HEK293 (cell line): ENCODE results near the gene PSD4.
"Not testable (repeated sequence)": the region's sequence is repeated elsewhere in the genome, so short reads cannot be mapped to it uniquely, and the experiment has no call there.

Experiments
- CTCF ChIA-PET: fragments of 350-600 bp; formaldehyde crosslinking; extraction: SDS; loops from one replicate; lab custom pipeline; 2021; ENCODE audit warnings: antibody characterized with exemption; lab: Yijun Ruan, JAX
- POLR2A ChIA-PET: fragments of 300-600 bp; formaldehyde crosslinking; extraction: SDS; loops from one replicate; lab custom pipeline; 2020; ENCODE audit warnings: antibody characterized with exemption, inconsistent platforms; lab: Yijun Ruan, JAX
- H3K27ac ChIP-seq: fragments of 200-500 bp; sonication (Bioruptor generic); 2 replicates; pipeline ENCODE4 v1.5.1; 2014; ENCODE audit warnings: low read depth, low read length, control low read depth, inconsistent platforms; ENCODE audit errors: extremely low read depth
- H3K36me3 ChIP-seq, 2 experiments: fragments of 200-500 bp in 1 of 2; sonication (Bioruptor generic) in 1 of 2; 1 replicate in 1 of 2; 2 replicates in 1 of 2; pipeline ENCODE4 v1.5.1; 2014 to 2017; ENCODE audit warnings: inconsistent platforms in 2 of 2, low read length in 2 of 2; ENCODE audit not compliant: control insufficient read depth in 2 of 2, insufficient read depth in 1 of 2
- H3K4me1 ChIP-seq: fragments of 200-500 bp; sonication (Bioruptor generic); 2 replicates; pipeline ENCODE4 v1.5.1; 2014; ENCODE audit warnings: mild to moderate bottlenecking, low read length, inconsistent platforms; ENCODE audit not compliant: control insufficient read depth, insufficient read depth
- H3K4me3 ChIP-seq: 2 replicates; pipeline ENCODE4 v1.5.1; 2011; ENCODE audit warnings: low read depth, mild to moderate bottlenecking, control low read depth, low read length, moderate library complexity
- H3K9me3 ChIP-seq: fragments of 200-500 bp; sonication (Bioruptor generic); 2 replicates; pipeline ENCODE4 v1.5.1; 2014; ENCODE audit warnings: low read depth, low read length, inconsistent platforms; ENCODE audit not compliant: control insufficient read depth, insufficient read depth
- HOXD13 ChIP-seq: sonication (generic); formaldehyde crosslinking; IDR thresholded peaks from 2 replicates; pipeline ENCODE4 v1.8.0; 2022; ENCODE audit warnings: missing genetic modification reagents, borderline replicate concordance
- KLF8 ChIP-seq: fragments of 450-650 bp; formaldehyde crosslinking; IDR thresholded peaks from 2 replicates; pipeline ENCODE4 v1.5.1; 2016; ENCODE audit warnings: missing biosample characterization, missing genetic modification characterization
- WT1 ChIP-seq: fragments of 450-650 bp; formaldehyde crosslinking; IDR thresholded peaks from 2 replicates; pipeline ENCODE4 v1.5.1; 2016; ENCODE audit warnings: missing biosample characterization, missing genetic modification characterization
- ZNF157 ChIP-seq: fragments of 450-650 bp; formaldehyde crosslinking; IDR thresholded peaks from 2 replicates; pipeline ENCODE4 v1.5.1; 2016; ENCODE audit warnings: missing biosample characterization, missing genetic modification characterization
- ZNF169 ChIP-seq: fragments of 450-650 bp; formaldehyde crosslinking; IDR thresholded peaks from 2 replicates; pipeline ENCODE4 v1.5.1; 2016; ENCODE audit warnings: missing biosample characterization, missing genetic modification characterization
- ZNF211 ChIP-seq: fragments of 450-650 bp; formaldehyde crosslinking; IDR thresholded peaks from 2 replicates; pipeline ENCODE4 v1.5.1; 2016; ENCODE audit warnings: low read depth, missing biosample characterization, missing genetic modification characterization
- ZNF214 ChIP-seq: fragments of 450-650 bp; formaldehyde crosslinking; IDR thresholded peaks from 2 replicates; pipeline ENCODE4 v1.5.1; 2017; ENCODE audit warnings: missing biosample characterization, mild to moderate bottlenecking, missing genetic modification characterization, borderline replicate concordance
- ZNF239 ChIP-seq: fragments of 450-650 bp; formaldehyde crosslinking; IDR thresholded peaks from 2 replicates; pipeline ENCODE4 v1.5.1; 2016; ENCODE audit warnings: missing biosample characterization, missing genetic modification characterization
- ZNF335 ChIP-seq: fragments of 450-650 bp; formaldehyde crosslinking; conservative IDR thresholded peaks from 2 replicates; pipeline ENCODE4 v1.5.1; 2016; ENCODE audit warnings: missing biosample characterization, missing genetic modification characterization
- ZNF354C ChIP-seq: fragments of 450-650 bp; formaldehyde crosslinking; IDR thresholded peaks from 2 replicates; pipeline ENCODE4 v1.5.1; 2016; ENCODE audit warnings: missing biosample characterization, missing genetic modification characterization, low read depth, borderline replicate concordance
- ZNF521 ChIP-seq: fragments of 450-650 bp; formaldehyde crosslinking; IDR thresholded peaks from 2 replicates; pipeline ENCODE4 v1.5.1; 2017; ENCODE audit warnings: missing biosample characterization, mild to moderate bottlenecking, missing genetic modification characterization
- ZNF558 ChIP-seq: fragments of 450-650 bp; formaldehyde crosslinking; IDR thresholded peaks from 2 replicates; pipeline ENCODE4 v1.5.1; 2016; ENCODE audit warnings: missing biosample characterization, missing genetic modification characterization
- ZNF561 ChIP-seq: fragments of 450-650 bp; IDR thresholded peaks from 2 replicates; pipeline ENCODE4 v1.5.1; 2018; ENCODE audit warnings: missing biosample characterization, missing genetic modification characterization, borderline replicate concordance
- ZNF792 ChIP-seq: fragments of 450-650 bp; formaldehyde crosslinking; IDR thresholded peaks from 2 replicates; pipeline ENCODE4 v1.5.1; 2016; ENCODE audit warnings: missing biosample characterization, missing genetic modification characterization
- TF ChIP-seq, protein P1 (sequence below): fragments of 450-650 bp; formaldehyde crosslinking; IDR thresholded peaks from 2 replicates; pipeline ENCODE4 v1.5.1; 2016; ENCODE audit warnings: missing biosample characterization, missing genetic modification characterization
- TF ChIP-seq, protein P2 (sequence below): fragments of 450-650 bp; formaldehyde crosslinking; IDR thresholded peaks from 2 replicates; pipeline ENCODE4; 2016; ENCODE audit warnings: missing biosample characterization, missing genetic modification characterization
- TF ChIP-seq, protein P3 (sequence below): fragments of 450-650 bp; formaldehyde crosslinking; IDR thresholded peaks from 2 replicates; pipeline ENCODE4 v1.5.1; 2017; ENCODE audit warnings: missing biosample characterization, missing genetic modification characterization

The PSD4 gene

DNA sequence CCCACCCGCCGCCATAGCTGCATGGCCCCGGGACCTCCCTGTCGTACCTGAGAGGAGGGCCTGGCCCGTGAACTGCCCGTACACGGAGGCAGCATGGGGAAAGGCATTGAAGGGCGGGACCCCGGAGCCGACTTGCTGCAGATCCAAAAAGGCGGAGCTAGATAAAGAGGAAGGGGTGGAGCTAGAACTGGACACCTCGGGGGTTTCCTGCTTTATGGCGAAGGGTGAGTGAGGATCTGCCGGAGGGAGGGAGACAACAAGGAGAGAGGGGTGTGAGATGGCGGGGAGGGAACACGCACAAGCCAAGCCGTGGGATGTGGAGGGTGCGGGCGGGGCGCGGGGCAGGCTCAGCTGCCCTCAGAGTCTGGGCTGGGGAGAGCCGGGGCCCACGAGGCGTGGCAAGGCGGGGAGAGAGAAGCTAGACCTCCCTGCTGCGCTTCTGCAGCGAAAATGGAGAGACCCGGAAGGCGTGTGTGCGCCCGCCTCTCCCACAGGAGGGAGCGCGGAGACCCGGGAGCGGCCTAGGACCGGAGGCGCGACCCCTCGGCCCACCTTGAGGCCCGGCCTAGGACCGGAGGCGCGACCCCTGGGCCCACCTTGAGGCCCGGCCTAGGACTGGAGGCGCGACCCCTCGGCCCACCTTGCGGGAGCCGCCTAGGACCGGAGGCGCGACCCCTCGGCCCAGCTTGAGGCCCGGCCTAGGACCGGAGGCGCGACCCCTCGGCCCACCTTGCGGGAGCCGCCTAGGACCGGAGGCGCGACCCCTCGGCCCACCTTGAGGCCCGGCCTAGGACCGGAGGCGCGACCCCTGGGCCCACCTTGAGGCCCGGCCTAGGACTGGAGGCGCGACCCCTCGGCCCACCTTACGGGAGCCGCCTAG, 61.8 kb downstream of the PSD4 start:
- H3K27ac ChIP-seq, H3K4me3 ChIP-seq, H3K9me3 ChIP-seq, H3K36me3 ChIP-seq, POLR2A ChIA-PET, H3K4me1 ChIP-seq: not testable (repeated sequence)
- CTCF ChIA-PET: interaction anchor here (1.0 to 1.6 kb wide), 3 partner anchors 9 to 19 kb away, joined by 3 to 8 read pairs (median 4); no protein-coding TSS in a partner anchor

DNA sequence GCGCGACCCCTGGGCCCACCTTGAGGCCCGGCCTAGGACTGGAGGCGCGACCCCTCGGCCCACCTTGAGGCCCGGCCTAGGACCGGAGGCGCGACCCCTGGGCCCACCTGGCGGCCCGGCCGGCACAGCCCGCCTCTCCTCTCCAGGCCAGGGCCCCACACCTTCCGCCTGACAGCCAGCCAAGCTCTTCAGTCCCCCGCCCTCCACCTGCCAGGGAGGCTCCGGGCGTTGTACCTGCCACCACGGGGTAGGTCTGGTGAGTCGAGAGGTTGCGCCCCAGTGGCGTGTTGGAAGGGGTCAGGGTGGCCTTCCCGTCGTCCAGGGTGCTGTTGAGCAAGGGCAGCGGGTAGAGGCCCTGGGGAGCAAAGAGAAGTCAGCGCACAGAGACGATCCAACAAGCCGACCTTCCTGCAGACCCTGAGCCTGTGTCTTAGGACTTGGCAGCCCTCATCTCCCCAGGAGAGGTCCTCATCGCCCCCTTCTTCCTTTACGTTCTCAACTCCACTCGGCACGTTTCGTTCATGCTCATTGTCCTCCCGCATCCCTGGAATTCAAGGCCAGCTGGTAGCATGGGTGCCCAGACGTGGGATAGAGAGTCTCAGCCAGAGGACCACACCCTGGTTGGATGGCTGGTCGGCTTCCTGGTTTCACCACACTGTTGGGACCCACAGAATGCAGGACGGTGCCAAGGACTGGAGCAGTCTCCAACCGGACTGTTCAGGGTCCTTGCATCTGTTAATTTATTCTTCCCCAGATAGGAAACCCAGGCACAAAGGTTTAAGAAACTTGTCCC, 62.8 kb downstream of the PSD4 start:
- ChIA-PET CTCF (interaction anchor here (1.3 kb wide), 1 partner anchor 32 kb away, joined by 4 read pairs; no protein-coding TSS in a partner anchor), POLR2A (no interaction called here)
- H3K4me3 ChIP-seq: no peak overlapping the region
- no peaks in the 10 kb centered on the region for H3K9me3 ChIP-seq
- no peaks in the 10 kb centered on the region for H3K36me3 ChIP-seq
- peaks cover 11% of the 10 kb centered on the region for H3K4me1 ChIP-seq
- H3K27ac ChIP-seq: no peak overlapping the region
- TF ChIP-seq ZNF521 (tag by site-specific recombination): no peak
- no peak for TF ChIP-seq ZNF214 (tag by site-specific recombination)
- TF ChIP-seq ZNF239 (tag by site-specific recombination): no peak
- TF ChIP-seq ZNF792: no peak
- TF ChIP-seq ZNF558 (tag by site-specific recombination): no peak
- TF ChIP-seq ZNF335 (tag by site-specific recombination): no peak
- TF ChIP-seq ZNF157 (tag by site-specific recombination): no peak
- no peak for TF ChIP-seq HOXD13
- TF ChIP-seq KLF8 (tag by site-specific recombination): no peak
- no peak for TF ChIP-seq ZNF211 (tag by site-specific recombination)
- TF ChIP-seq ZNF354C (tag by site-specific recombination): no peak
- TF ChIP-seq, protein P1, sequence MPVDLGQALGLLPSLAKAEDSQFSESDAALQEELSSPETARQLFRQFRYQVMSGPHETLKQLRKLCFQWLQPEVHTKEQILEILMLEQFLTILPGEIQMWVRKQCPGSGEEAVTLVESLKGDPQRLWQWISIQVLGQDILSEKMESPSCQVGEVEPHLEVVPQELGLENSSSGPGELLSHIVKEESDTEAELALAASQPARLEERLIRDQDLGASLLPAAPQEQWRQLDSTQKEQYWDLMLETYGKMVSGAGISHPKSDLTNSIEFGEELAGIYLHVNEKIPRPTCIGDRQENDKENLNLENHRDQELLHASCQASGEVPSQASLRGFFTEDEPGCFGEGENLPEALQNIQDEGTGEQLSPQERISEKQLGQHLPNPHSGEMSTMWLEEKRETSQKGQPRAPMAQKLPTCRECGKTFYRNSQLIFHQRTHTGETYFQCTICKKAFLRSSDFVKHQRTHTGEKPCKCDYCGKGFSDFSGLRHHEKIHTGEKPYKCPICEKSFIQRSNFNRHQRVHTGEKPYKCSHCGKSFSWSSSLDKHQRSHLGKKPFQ (tag by site-specific recombination): no peak
- TF ChIP-seq, protein P2, sequence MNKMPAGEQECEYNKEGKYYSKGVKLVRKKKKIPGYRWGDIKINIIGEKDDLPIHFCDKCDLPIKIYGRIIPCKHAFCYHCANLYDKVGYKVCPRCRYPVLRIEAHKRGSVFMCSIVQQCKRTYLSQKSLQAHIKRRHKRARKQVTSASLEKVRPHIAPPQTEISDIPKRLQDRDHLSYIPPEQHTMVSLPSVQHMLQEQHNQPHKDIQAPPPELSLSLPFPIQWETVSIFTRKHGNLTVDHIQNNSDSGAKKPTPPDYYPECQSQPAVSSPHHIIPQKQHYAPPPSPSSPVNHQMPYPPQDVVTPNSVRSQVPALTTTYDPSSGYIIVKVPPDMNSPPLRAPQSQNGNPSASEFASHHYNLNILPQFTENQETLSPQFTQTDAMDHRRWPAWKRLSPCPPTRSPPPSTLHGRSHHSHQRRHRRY (tag by site-specific recombination): no peak
- no peak for TF ChIP-seq ZNF169 (tag by site-specific recombination)
- TF ChIP-seq ZNF561 (tag by site-specific recombination): no peak
- TF ChIP-seq WT1 (tag by site-specific recombination): no peak
- TF ChIP-seq, protein P3, sequence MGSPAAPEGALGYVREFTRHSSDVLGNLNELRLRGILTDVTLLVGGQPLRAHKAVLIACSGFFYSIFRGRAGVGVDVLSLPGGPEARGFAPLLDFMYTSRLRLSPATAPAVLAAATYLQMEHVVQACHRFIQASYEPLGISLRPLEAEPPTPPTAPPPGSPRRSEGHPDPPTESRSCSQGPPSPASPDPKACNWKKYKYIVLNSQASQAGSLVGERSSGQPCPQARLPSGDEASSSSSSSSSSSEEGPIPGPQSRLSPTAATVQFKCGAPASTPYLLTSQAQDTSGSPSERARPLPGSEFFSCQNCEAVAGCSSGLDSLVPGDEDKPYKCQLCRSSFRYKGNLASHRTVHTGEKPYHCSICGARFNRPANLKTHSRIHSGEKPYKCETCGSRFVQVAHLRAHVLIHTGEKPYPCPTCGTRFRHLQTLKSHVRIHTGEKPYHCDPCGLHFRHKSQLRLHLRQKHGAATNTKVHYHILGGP (tag by site-specific recombination): no peak
